Measurements from ENCODE around the gene ANKZF1. TPM values are rescaled to one million over a fixed set of nuclear protein-coding genes. Genes with fewer than 3 reads are reported as not detected.
A peak's percentile ranks its signal among the peaks of the same experiment; 100 is the strongest.

The ANKZF1 gene
- total RNA-seq, 1 donor, result 35.1 TPM

DNA sequence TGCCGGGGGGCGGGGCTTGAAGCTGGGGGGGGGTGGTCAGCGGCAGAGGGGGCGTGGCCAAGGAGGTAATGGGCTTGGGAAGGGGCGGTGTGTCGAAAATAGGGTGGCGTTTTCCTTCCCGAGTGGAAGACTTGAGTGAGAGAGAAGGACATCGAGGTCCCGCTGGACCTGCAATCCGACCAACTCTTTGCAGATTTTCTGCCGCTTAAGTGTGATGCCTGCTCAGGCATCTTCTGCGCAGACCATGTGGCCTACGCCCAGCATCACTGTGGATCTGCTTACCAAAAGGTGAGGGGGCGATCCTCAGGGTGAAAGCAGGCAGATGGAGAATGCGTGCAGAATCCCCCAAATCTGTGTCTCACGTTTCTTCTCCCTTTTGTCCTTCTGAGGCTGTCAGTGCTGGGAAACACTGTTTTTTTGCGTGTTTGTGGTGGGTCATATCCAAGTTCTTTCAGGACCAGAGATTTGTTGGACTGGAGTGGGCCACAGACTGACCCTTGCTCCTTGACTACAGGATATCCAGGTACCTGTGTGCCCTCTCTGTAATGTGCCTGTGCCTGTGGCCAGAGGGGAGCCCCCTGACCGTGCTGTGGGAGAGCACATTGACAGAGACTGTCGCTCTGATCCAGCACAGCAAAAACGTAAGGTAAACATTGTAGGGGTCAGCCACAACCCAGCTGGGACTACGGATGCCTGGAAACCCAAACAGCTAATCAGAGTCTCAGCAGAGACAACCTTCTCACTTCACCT lies 22.3 kb upstream of the ANKZF1 start:
- Histone ChIP-seq H2AFZ (ENCODE audit: low read length) (peak overlapping the region; percentile 7), H3K4me2 (ENCODE audit: insufficient read depth, low read length) (peak overlapping the region; percentile 100), H3K27ac (ENCODE audit: low read depth, low read length) (peak overlapping the region; percentile 37), H3K79me2 (ENCODE audit: insufficient read depth, low read length) (peaks cover 3% of the 10 kb centered on the region), H3K27me3 (ENCODE audit: insufficient read depth, low read length) (no peaks in the 10 kb centered on the region), H4K20me1 (ENCODE audit: insufficient read depth, low read length) (no peaks in the 10 kb centered on the region), H3K4me3 (ENCODE audit: insufficient read depth, low read length) (peak overlapping the region; percentile 80), H3K9me3 (ENCODE audit: low read depth, low read length) (no peaks in the 10 kb centered on the region), H3K4me1 (ENCODE audit: insufficient read depth, low read length) (peaks cover 18% of the 10 kb centered on the region), H3K36me3 (ENCODE audit: insufficient read depth, low read length) (peaks cover 35% of the 10 kb centered on the region)
- peak; percentile 58 for DNase-seq (ENCODE audit: insufficient read length, low spot score, missing footprints)
- TF ChIP-seq, protein P1, sequence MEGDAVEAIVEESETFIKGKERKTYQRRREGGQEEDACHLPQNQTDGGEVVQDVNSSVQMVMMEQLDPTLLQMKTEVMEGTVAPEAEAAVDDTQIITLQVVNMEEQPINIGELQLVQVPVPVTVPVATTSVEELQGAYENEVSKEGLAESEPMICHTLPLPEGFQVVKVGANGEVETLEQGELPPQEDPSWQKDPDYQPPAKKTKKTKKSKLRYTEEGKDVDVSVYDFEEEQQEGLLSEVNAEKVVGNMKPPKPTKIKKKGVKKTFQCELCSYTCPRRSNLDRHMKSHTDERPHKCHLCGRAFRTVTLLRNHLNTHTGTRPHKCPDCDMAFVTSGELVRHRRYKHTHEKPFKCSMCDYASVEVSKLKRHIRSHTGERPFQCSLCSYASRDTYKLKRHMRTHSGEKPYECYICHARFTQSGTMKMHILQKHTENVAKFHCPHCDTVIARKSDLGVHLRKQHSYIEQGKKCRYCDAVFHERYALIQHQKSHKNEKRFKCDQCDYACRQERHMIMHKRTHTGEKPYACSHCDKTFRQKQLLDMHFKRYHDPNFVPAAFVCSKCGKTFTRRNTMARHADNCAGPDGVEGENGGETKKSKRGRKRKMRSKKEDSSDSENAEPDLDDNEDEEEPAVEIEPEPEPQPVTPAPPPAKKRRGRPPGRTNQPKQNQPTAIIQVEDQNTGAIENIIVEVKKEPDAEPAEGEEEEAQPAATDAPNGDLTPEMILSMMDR (IDR thresholded peaks at IDR 0.05; ENCODE audit: extremely low read depth, low read depth, low read length), result no peak

DNA sequence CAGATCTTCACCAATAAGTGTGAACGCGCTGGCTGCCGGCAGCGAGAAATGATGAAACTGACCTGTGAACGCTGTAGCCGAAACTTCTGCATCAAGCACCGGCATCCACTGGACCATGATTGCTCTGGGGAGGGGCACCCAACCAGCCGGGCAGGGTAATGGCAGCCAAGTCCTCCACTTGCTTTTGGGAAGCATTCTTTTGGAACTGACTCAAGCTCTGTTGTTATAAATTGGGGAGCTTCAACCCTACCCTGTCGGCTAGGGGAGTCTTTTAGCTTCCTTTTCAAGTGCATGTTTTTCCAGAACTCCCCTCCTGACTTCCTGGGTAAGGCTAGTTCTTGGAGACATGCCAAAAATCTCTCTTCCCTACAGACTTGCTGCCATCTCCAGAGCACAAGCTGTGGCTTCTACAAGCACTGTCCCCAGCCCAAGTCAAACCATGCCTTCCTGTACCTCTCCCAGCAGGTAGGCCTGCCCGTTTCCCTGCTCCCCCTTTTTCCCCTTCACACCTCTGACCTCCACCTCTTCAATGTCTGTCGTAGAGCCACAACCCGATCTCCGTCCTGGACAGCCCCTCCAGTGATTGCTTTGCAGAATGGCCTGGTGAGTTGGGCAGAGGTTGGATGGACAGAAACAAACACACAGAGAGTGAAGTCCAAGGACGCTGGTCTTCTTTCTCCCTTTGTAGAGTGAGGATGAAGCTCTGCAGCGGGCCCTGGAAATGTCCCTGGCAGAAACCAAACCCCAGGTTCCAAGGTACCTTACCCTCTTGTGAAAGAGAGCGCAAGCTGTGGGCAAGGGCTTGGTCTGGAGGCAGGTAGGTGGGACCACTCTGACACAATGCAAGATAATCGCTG lies 21.5 kb upstream of the ANKZF1 start:
- no peaks in the 10 kb centered on the region for H3K27me3 ChIP-seq (ENCODE audit: insufficient read depth, low read length)
- H3K4me3 ChIP-seq (ENCODE audit: insufficient read depth, low read length), result peak overlapping the region; percentile 80
- H3K4me2 ChIP-seq (ENCODE audit: insufficient read depth, low read length), result peak overlapping the region; percentile 100
- DNase-seq (ENCODE audit: insufficient read length, low spot score, missing footprints), result peak; percentile 93
- H3K79me2 ChIP-seq (ENCODE audit: insufficient read depth, low read length), result peaks cover 3% of the 10 kb centered on the region
- peaks cover 41% of the 10 kb centered on the region for H3K36me3 ChIP-seq (ENCODE audit: insufficient read depth, low read length)
- peaks cover 18% of the 10 kb centered on the region for H3K4me1 ChIP-seq (ENCODE audit: insufficient read depth, low read length)
- peak overlapping the region; percentile 36 for H3K27ac ChIP-seq (ENCODE audit: low read depth, low read length)
- H2AFZ ChIP-seq (ENCODE audit: low read length), result no peak overlapping the region
- TF ChIP-seq, protein P1 (IDR thresholded peaks at IDR 0.05; ENCODE audit: extremely low read depth, low read depth, low read length), result no peak
- no peaks in the 10 kb centered on the region for H4K20me1 ChIP-seq (ENCODE audit: insufficient read depth, low read length)
- H3K9me3 ChIP-seq (ENCODE audit: low read depth, low read length), result no peaks in the 10 kb centered on the region

DNA sequence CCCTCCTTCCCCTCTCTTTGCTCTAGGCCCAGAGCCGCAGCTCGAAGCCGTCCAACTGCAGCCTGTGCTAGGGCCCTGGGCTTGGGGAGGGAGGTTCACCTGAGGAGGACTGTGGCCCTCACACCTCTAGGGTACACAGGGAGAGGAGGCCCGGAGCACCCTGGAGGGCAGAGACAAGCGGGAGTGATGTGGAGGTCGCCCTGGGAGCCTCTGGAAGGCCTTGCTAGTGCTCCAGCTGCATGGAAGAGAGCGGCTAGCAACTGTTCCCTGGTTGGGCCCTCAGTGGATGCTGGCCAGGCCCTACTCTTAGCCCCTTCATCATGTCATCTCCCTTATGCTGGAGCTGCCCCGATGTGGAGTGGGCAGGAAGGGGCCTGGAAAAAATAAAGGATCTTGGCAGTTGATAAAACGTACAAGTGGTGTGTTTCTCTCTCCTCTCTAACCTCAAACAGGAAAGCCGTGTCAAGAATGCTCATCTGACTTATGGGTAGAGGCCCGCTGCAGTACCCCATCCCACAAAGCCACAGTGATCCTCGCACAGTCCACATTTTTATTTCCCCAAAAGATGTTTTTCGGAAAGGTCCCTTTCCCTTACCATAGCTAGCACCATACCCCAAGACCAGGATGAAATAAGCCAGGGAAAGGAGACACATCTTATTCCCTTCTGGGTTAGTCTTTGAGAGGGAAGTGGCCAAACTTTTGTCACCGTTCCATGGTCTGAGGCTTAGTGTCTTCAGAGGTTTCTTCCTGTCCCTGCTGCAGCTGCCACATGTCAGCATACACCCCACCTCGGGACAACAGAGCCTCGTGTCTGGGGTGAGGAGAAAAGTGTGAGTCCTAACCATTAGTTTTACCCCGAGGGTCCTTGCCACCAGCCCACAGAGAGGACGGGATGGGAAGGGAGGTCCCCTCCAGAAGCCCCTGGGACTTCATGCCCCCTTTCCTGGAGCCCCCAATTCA lies 20.1 kb upstream of the ANKZF1 start:
- Histone ChIP-seq H4K20me1 (ENCODE audit: insufficient read depth, low read length) (no peaks in the 10 kb centered on the region), H3K4me3 (ENCODE audit: insufficient read depth, low read length) (no peak overlapping the region), H3K36me3 (ENCODE audit: insufficient read depth, low read length) (peaks cover 51% of the 10 kb centered on the region), H3K79me2 (ENCODE audit: insufficient read depth, low read length) (peaks cover 3% of the 10 kb centered on the region), H3K27ac (ENCODE audit: low read depth, low read length) (no peak overlapping the region), H3K9me3 (ENCODE audit: low read depth, low read length) (no peaks in the 10 kb centered on the region), H3K4me2 (ENCODE audit: insufficient read depth, low read length) (no peak overlapping the region), H3K4me1 (ENCODE audit: insufficient read depth, low read length) (peaks cover 18% of the 10 kb centered on the region), H3K27me3 (ENCODE audit: insufficient read depth, low read length) (no peaks in the 10 kb centered on the region), H2AFZ (ENCODE audit: low read length) (no peak overlapping the region)
- TF ChIP-seq, protein P1 (IDR thresholded peaks at IDR 0.05; ENCODE audit: extremely low read depth, low read depth, low read length), result no peak
- peak; percentile 36 for DNase-seq (ENCODE audit: insufficient read length, low spot score, missing footprints)

Data from osteoblast (primary cell).